ENCODE data around the gene SMIM31. TPM values are rescaled to one million over a fixed set of nuclear protein-coding genes. Genes with fewer than 3 reads are reported as not detected.

The SMIM31 gene
- total and polyA plus RNA-seq, 9 of the 15 experiments (the other 6 are each of a cell fraction or from before 2014, with no cell fraction given), result not detected

DNA sequence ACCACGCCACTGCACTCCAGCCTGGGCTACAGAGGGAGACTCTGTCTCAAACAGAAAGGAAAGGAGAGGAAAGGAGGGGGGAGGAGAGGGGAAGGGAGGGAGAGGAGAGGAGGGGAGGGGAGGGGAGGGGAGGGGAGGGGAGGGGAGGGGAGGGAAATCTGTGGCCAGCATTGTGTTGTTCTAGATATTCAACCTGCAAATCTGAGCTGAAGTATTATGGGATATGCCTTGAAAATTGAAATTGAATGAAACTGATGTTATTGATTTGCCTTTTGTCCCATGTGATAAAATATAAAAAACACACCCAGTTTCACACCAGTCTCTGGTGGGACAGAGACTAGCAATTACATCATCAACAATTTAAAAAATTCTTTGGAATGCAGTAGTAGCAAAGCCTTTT lies 1.5 kb downstream of the SMIM31 start:
- H3K79me2 ChIP-seq (ENCODE audit: control insufficient read depth, insufficient read depth, low read length), result no peaks in the 10 kb centered on the region
- intact Hi-C loops (cut with micrococcal nuclease), result no loop called here
- no peak overlapping the region for H3K4me3 ChIP-seq
- TF ChIP-seq SREBF2 (CRISPR knock-in tag; IDR thresholded peaks at IDR 0.05) (no peak), ZNF584 (CRISPR knock-in tag; IDR thresholded peaks at IDR 0.05; ENCODE audit: low read depth) (no peak), ZNF184 (CRISPR knock-in tag; IDR thresholded peaks at IDR 0.05) (no peak), HNRNPUL1 (IDR thresholded peaks at IDR 0.05; ENCODE audit: low read length) (no peak), SETDB1 (IDR thresholded peaks at IDR 0.05; ENCODE audit: low read length) (no peak), ZNF197 (CRISPR knock-in tag; IDR thresholded peaks at IDR 0.05; ENCODE audit: low read depth) (no peak), HNRNPK (IDR thresholded peaks at IDR 0.05; ENCODE audit: low read depth, low read length, poor library complexity, severe bottlenecking) (peak; percentile 87)
- TF ChIP-seq, protein P1, sequence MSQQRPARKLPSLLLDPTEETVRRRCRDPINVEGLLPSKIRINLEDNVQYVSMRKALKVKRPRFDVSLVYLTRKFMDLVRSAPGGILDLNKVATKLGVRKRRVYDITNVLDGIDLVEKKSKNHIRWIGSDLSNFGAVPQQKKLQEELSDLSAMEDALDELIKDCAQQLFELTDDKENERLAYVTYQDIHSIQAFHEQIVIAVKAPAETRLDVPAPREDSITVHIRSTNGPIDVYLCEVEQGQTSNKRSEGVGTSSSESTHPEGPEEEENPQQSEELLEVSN (IDR thresholded peaks at IDR 0.05; ENCODE audit: borderline replicate concordance in 1 of 2, extremely low read depth in 1 of 2, insufficient read depth in 1 of 2, insufficient read length in 1 of 2, low read depth in 1 of 2, low read length in 1 of 2, poor library complexity in 1 of 2, severe bottlenecking in 1 of 2), result no peak
- POLR2A ChIA-PET, result no interaction called here
- no peak for ATAC-seq
- no peak overlapping the region for H2AFZ ChIP-seq (ENCODE audit: low read depth, low read length)
- no peaks in the 10 kb centered on the region for H3K36me3 ChIP-seq (ENCODE audit: control insufficient read depth, insufficient read depth, low read length)
- BruUV-seq (replicated peaks), result no TSS peak
- in situ Hi-C loops (cut with MboI), result no loop called here
- DNase-seq (ENCODE audit: extremely low read depth in 1 of 4, low spot score in 3 of 4), result no peak
- H3K27ac ChIP-seq (ENCODE audit: extremely low read depth, low read depth, low read length), result no peak overlapping the region
- CTCF ChIA-PET (ENCODE audit: low intra/inter-chr PET ratio), result no interaction called here
- 0% methylated on average over 1 of the region's 1 CpG for WGBS (ENCODE audit: insufficient coverage, low coverage, missing lambda C conversion rate)
- no peak overlapping the region for H3K4me2 ChIP-seq (ENCODE audit: insufficient read depth, low read length)
- no peaks in the 10 kb centered on the region for H3K9me3 ChIP-seq (replicated peaks; ENCODE audit: control insufficient read depth, insufficient read depth, low read depth, low read length)
- no peak overlapping the region for H3K9ac ChIP-seq (ENCODE audit: insufficient read depth in 1 of 2, low read depth in 2 of 2, low read length in 2 of 2)
- H3K4me1 ChIP-seq (replicated peaks in 1 of 2; ENCODE audit: control insufficient read depth in 2 of 2, insufficient read depth in 2 of 2, low read length in 2 of 2), result no peaks in the 10 kb centered on the region
- FAIRE-seq, result no peak
- no peaks in the 10 kb centered on the region for H3K9me1 ChIP-seq (ENCODE audit: control insufficient read depth, insufficient read depth, low read length)
- H3K27me3 ChIP-seq (ENCODE audit: control insufficient read depth in 2 of 2, insufficient read depth in 2 of 2, low read length in 2 of 2), result no peaks in the 10 kb centered on the region
- H4K20me1 ChIP-seq (replicated peaks; ENCODE audit: control insufficient read depth, insufficient read depth, low read length), result no peaks in the 10 kb centered on the region
